Measurements from ENCODE around the gene CCM2L. TPM values are rescaled to one million over a fixed set of nuclear protein-coding genes. Genes with fewer than 3 reads are reported as not detected.

The CCM2L gene
- total and polyA plus RNA-seq, 12 donors = 2.2 to 28.2 (median 6.2) TPM

DNA sequence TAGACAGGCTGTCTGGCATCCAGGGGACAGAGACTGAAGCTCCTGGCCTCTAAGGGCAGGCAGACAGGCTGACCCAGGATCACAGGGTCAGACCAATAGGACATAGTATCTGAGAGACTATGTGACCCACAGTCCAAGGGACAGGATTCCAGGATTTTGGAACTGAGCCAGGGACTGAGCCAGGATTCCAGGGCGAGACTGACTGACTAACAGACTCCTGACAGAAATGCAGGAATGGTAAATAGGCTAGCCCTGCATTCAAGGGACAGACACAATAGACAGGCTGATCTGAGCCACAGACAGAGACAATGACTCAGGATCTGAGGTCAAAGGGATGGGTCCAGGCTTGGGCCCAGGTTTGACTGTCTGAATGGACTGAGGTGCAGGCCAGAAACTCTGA lies 22.5 kb upstream of the CCM2L start:
- Histone ChIP-seq H3K27me3 (no peaks in the 10 kb centered on the region), H3K27ac (no peak overlapping the region), H3K36me3 (replicated peaks in 1 of 2) (no peaks in the 10 kb centered on the region), H3K9me3 (replicated peaks in 1 of 3) (no peaks in the 10 kb centered on the region), H3K4me3 (no peak overlapping the region), H3K4me1 (replicated peaks in 1 of 2) (no peaks in the 10 kb centered on the region)
- intact Hi-C loops (cut with DNase I) = no loop called here
- TF ChIP-seq POLR2A (IDR thresholded peaks at IDR 0.05) (no peak), CTCF (IDR thresholded peaks at IDR 0.05) (no peak)
- 55 to 73% (median 57%) methylated on average over 1 of the region's 1 CpG; no CpG with 5 or more reads in 1 of the 4 donors for WGBS, 4 donors
- DNase-seq = peak in 4 of 7 donors; percentile 21 to 56 (median 37)

DNA sequence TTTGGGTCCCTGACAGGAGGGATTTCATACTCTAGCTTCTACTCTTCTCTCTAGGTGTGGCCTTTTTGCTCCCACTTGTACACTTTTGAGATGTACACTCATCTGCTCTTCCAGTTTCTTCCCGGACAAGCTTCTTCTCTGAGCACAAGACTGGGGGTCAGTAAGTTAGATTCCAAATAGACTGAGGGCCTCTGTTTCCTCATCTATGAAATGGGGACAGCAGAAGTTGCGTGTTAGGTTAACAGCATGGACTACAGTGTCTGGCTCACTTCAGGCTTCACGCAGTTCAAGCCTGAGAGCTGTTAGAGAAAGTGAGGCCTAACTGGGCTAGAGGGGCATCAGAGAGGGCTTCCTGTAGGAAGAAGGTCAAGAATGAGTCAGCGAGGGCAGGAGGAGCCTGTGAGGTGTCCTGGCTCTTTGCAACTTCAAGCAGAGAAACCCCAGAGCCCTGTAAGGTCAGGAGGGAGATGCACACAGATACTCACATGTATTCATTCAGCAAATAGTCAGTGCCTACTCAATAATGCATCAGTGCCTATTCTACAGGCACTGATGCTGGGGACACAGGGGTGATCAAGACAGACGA lies 21.7 kb upstream of the CCM2L start:
- intact Hi-C loops (cut with DNase I) = no loop called here
- H3K36me3 ChIP-seq (replicated peaks in 1 of 2) = no peaks in the 10 kb centered on the region
- TF ChIP-seq POLR2A (IDR thresholded peaks at IDR 0.05) (no peak), CTCF (IDR thresholded peaks at IDR 0.05) (no peak)
- no peaks in the 10 kb centered on the region for H3K27me3 ChIP-seq
- H3K4me3 ChIP-seq = no peak overlapping the region
- H3K9me3 ChIP-seq (replicated peaks in 1 of 3) = no peaks in the 10 kb centered on the region
- 90 to 92% (median 92%) methylated on average over 4 to 5 of the region's 5 CpGs for WGBS, 4 donors
- DNase-seq = no peak
- no peak overlapping the region for H3K27ac ChIP-seq
- H3K4me1 ChIP-seq (replicated peaks in 1 of 2) = no peaks in the 10 kb centered on the region

DNA sequence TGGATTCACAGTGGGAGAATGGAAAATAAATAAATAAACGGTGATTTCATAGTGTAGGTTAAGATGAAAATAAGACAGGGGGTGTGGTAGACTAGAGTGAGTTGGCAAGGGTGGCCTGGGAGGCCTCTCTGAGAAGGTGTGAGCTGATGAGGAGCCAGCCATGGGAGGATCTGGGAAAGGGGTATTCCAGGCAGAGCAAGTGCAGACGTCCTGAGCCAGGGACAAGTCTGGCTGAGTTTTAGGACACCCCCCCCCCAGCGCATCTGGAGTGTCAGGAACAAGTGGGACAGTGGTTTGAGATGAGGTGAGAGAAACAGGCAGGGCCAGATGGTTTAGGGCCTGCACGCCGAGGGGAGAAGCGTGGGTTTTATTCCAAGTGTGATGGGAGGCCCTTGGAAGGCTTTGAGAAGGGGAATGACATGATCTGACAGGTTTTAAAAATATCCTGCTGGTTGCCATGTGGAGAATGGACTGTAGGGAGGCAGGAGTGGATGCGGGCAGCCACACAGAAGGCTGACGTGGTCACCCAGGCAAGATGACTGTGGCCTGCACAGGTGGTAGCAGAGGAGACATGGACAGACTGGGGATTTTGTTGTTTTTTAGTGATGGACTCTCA lies 21.1 kb upstream of the CCM2L start:
- Histone ChIP-seq H3K27ac (no peak overlapping the region), H3K27me3 (no peaks in the 10 kb centered on the region), H3K4me3 (no peak overlapping the region), H3K4me1 (replicated peaks in 1 of 2) (no peaks in the 10 kb centered on the region), H3K36me3 (replicated peaks in 1 of 2) (no peaks in the 10 kb centered on the region), H3K9me3 (replicated peaks in 1 of 3) (no peaks in the 10 kb centered on the region)
- intact Hi-C loops (cut with DNase I) = no loop called here
- 82 to 85% (median 83%) methylated on average over 8 of the region's 8 CpGs for WGBS, 4 donors
- DNase-seq = no peak
- no peak for TF ChIP-seq CTCF (IDR thresholded peaks at IDR 0.05)
- no peak for TF ChIP-seq POLR2A (IDR thresholded peaks at IDR 0.05)

DNA sequence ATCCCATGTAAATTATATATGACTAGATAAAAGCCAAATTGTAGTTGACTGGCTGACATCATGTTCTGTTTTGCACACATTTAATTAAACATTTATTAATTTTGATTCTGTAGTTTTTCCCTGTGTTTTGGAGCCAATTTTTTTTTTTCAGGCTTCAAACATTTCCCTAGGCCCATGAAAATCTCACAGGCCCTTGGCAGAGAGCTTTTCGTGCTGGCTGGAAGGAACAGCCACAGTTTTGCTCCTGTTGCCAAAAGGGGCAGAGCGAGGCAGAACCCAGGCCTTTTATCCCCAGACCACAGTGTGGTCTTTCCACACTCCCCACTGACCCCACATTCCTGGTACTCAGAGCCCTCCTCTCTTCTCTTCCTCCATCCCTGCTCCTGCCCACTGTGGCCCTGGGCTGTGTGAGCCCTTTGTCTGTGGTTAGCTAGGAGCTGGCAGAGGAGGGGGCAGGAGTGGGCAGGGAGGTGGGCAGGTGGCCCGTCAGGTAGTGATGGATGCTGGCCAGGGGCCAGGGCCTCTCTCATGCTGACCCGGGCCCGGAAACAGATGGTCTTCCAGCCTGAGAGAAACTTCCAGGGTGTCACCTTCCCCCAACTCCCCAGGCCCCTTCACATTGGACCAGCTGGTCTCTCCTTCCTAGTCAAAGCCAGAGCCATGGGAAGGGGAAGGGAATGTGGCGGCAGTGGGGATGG lies 19.4 kb upstream of the CCM2L start:
- Histone ChIP-seq H3K27me3 (peaks cover 14% of the 10 kb centered on the region), H3K4me3 (no peak overlapping the region), H3K36me3 (replicated peaks in 1 of 2) (no peaks in the 10 kb centered on the region), H3K9me3 (replicated peaks in 1 of 3) (no peaks in the 10 kb centered on the region), H3K27ac (no peak overlapping the region), H3K4me1 (replicated peaks in 1 of 2) (no peaks in the 10 kb centered on the region)
- WGBS, 4 donors = 58 to 74% (median 63%) methylated on average over 6 of the region's 6 CpGs
- DNase-seq = no peak
- no peak for TF ChIP-seq CTCF (IDR thresholded peaks at IDR 0.05)
- TF ChIP-seq POLR2A (IDR thresholded peaks at IDR 0.05) = no peak
- intact Hi-C loops (cut with DNase I) = no loop called here

Measured in adrenal gland (tissue), 12 donors.